D721Med (cell line): ENCODE results near the gene HDAC2.
A peak's percentile ranks its signal among the peaks of the same experiment; 100 is the strongest.

Experiments used
- DNase-seq: peaks from one replicate; pipeline ENCODE4 v3.0.0; 2011; ENCODE audit warnings: low spot score; ENCODE audit not compliant: insufficient read length
- FAIRE-seq: peaks from 2 replicates; lab custom pipeline; 2011; peaks lifted over from hg19 to GRCh38; lab: Jason Lieb, UNC
- TF ChIP-seq, protein P1 (sequence below): IDR thresholded peaks from 2 replicates; pipeline ENCODE4 v1.5.1; 2012; ENCODE audit warnings: mild to moderate bottlenecking, control low read depth; ENCODE audit not compliant: insufficient read depth; ENCODE audit errors: missing control alignments

Gene HDAC2

DNA sequence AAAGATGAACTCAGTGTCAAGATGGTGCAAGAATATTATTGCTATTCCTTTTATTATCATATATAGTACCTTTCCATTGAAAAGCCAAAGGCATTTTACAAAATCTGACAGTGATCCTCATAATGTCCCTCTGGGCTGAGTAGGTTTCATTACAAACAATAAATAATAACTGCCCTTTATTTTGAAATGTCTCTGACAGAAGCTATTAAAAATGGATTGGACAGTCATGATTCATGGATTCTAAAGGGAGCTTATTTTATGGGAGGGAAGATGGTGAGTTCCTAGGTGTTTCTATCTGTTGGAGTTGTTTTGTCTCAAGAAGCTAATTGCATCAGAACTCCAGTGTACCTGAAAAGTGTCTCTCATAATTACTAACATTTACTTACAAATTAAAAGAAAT lies 30.4 kb upstream of the HDAC2 start:
- no peak for FAIRE-seq
- DNase-seq: no peak
- TF ChIP-seq, protein P1, sequence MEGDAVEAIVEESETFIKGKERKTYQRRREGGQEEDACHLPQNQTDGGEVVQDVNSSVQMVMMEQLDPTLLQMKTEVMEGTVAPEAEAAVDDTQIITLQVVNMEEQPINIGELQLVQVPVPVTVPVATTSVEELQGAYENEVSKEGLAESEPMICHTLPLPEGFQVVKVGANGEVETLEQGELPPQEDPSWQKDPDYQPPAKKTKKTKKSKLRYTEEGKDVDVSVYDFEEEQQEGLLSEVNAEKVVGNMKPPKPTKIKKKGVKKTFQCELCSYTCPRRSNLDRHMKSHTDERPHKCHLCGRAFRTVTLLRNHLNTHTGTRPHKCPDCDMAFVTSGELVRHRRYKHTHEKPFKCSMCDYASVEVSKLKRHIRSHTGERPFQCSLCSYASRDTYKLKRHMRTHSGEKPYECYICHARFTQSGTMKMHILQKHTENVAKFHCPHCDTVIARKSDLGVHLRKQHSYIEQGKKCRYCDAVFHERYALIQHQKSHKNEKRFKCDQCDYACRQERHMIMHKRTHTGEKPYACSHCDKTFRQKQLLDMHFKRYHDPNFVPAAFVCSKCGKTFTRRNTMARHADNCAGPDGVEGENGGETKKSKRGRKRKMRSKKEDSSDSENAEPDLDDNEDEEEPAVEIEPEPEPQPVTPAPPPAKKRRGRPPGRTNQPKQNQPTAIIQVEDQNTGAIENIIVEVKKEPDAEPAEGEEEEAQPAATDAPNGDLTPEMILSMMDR: no peak

DNA sequence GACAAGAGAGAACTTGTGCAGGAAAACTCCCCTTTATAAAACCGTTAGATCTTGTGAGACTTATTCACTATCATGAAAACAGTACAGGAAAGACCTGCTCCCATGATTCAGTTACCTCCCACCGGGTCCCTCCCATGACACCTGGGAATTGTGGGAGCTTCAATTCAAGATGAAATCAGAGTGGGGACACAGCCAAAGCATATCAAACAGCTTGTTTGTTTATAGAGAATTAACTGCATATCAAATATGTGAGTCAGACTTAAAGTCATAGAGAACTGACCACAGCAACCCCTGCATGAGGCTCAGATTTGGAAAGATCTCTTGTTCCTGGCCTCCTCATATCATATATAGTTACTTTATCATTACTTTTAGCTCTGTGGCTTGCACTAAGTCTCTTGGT lies 29.1 kb upstream of the HDAC2 start:
- no peak for FAIRE-seq
- TF ChIP-seq, protein P1: no peak
- DNase-seq: no peak

DNA sequence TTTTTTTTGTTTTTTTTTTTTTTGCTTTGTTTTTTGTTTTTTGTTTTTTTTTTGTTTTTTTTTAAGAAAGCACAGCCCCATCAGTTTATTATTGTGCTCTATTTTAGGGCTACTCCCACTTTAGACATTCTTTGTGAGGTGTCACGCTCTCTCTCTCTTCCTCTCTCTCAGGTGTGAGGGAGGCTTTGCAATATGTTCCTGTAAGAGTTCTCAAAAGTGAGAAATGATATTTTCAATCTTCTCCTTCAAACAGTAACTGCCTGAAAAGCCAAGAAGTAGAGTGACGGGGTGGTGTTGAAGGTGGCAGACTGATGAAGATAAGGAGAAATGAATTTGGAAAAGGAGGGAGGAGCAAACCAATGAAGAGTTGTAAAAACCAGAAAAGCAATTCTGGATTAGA lies 28.3 kb upstream of the HDAC2 start:
- DNase-seq (no peak), FAIRE-seq (no peak)
- TF ChIP-seq, protein P1: no peak

DNA sequence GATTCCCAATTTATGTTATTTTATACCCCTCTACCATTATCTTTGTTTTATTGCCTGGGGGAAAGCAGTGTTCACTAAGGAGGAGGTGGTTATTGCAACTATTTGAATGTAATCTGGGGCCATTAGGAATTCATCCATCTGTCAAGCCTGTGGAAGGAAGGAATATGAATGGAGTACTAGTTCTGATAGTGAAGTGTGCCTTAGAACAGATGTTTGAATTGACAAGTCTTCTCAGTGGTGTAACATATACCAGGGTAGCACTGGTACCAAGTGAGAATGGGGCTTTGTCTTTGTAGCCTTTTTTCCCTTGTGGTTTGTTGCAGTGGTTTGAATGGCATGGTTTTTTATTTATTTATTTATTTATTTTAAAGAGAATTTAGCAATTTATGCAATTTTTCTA lies 27.9 kb upstream of the HDAC2 start:
- FAIRE-seq: no peak
- DNase-seq: no peak
- TF ChIP-seq, protein P1: no peak

DNA sequence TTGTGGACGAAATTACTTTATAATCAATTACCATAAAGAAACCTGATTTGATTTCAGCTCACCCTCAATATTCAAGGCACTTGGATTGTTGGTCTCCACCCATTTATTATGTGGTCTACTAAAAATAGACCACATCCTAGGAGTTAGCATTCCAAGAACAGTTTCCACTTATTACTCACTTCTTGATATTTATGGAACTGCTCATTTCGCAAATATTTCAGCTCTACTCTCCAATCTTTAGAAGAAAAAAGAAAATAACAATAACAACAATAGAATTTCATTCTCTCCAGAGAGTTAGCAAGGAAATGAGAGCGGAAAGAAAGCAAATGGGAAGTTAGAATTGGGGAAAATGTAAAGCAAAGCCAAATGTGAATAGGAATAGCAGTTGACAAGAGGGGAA lies 26.2 kb upstream of the HDAC2 start:
- DNase-seq (no peak), FAIRE-seq (no peak)
- TF ChIP-seq, protein P1: no peak

DNA sequence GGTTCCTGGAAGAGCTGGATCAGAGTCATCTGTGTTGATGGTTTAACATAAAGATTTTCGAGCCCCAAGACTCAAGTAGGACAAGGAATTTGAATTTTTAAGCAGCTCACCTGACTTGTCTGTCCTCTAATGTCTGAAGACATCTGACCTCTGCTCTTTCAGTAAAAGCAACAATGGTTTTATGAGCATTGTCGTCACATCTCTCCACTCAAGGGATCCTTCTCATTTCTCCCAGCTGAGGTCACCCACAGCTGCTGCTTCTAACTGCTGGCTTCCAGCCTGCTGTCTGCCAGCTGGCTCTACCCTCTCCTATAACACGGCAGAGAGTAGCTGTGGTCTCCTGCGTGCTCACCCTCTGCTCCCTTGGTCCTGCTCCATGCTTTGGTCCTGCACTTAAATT lies 24.7 kb upstream of the HDAC2 start:
- TF ChIP-seq, protein P1: no peak
- DNase-seq (no peak), FAIRE-seq (no peak)

DNA sequence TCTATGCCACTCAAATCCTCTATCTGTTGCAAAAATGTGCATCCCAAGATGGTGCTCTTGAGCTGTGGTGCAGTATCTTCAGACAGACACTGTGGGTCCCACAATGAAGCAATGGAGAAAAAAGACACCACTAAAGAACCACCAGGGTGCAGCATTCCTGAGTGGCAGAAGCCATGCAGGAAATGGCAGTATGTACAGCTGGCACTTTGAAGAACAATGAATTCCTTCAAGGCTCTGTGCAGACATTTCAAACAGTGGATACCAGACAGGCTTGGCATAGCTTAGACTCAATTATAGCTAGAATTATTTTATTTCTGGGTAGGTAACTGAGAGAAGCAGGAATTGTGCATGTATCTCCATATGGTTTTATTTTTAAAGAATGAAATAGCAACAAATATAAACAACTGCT lies 24.0 kb upstream of the HDAC2 start:
- FAIRE-seq (peak; percentile 29), DNase-seq (no peak)
- TF ChIP-seq, protein P1: peak; percentile 81
